Keratinocyte (primary cell): ENCODE results near the gene DCTN1.

Experiments used
- CTCF ChIP-seq, 3 experiments: IDR thresholded peaks in 1 of 3; conservative IDR thresholded peaks in 1 of 3; optimal IDR thresholded peaks in 1 of 3; 2 replicates in 2 of 3; 3 replicates in 1 of 3; pipeline versions ENCODE3 to v1.5.1; 2011; ENCODE audit warnings: low read length in 3 of 3, mild to moderate bottlenecking in 3 of 3, moderate library complexity in 2 of 3, control low read depth in 1 of 3, inconsistent platforms in 1 of 3; ENCODE audit not compliant: insufficient read depth in 2 of 3; ENCODE audit errors: extremely low read depth in 1 of 3
- EZH2 ChIP-seq: IDR thresholded peaks from one replicate; pipeline ENCODE4 v1.6.1; 2012; ENCODE audit warnings: inconsistent platforms, mild to moderate bottlenecking, low read length, moderate library complexity

GRCh38 chr2:74379851-74380789 lies at the start of gene DCTN1:
- TF ChIP-seq CTCF (optimal IDR thresholded peaks at IDR 0.05 in 1 of 3, IDR thresholded peaks at IDR 0.05 in 1 of 3, conservative IDR thresholded peaks at IDR 0.05 in 1 of 3; ENCODE audit: extremely low read depth in 1 of 3, insufficient read depth in 2 of 3, low read length in 3 of 3) (no peak), EZH2 (no peak)
